Astrocyte (in vitro differentiated cells and primary cell): ENCODE data around the gene CCL28.

ENCODE experiments used
- EZH2 ChIP-seq: IDR thresholded peaks from 2 replicates; pipeline ENCODE4 v1.6.1; 2012; ENCODE audit warnings: mild to moderate bottlenecking, low read length, inconsistent platforms; ENCODE audit not compliant: insufficient read depth
- TF ChIP-seq, protein P1 (sequence below): IDR thresholded peaks from 2 replicates; pipeline ENCODE4 v1.5.1; 2011; ENCODE audit warnings: low read depth, mild to moderate bottlenecking, inconsistent platforms, low read length, moderate library complexity; ENCODE audit not compliant: insufficient read depth

DNA sequence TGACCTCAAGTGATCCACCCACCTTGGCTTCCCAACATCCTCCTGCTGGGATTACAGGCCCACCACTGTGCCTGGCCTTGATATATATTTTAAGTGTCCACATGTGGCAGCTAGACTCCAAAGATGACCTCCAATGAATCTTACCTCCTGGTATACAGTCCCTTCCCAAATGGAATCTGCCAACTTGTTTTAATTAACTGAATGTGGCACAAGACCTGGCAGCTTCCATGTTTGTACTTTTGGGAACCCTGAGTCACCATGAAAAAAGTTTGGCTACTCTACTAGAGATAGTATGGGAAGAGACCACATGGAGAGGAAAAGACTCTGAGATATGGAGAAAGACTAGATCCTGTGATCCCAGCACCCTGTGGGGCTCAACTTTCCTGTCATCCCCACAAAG lies 42.5 kb downstream of the CCL28 start:
- TF ChIP-seq, protein P1, sequence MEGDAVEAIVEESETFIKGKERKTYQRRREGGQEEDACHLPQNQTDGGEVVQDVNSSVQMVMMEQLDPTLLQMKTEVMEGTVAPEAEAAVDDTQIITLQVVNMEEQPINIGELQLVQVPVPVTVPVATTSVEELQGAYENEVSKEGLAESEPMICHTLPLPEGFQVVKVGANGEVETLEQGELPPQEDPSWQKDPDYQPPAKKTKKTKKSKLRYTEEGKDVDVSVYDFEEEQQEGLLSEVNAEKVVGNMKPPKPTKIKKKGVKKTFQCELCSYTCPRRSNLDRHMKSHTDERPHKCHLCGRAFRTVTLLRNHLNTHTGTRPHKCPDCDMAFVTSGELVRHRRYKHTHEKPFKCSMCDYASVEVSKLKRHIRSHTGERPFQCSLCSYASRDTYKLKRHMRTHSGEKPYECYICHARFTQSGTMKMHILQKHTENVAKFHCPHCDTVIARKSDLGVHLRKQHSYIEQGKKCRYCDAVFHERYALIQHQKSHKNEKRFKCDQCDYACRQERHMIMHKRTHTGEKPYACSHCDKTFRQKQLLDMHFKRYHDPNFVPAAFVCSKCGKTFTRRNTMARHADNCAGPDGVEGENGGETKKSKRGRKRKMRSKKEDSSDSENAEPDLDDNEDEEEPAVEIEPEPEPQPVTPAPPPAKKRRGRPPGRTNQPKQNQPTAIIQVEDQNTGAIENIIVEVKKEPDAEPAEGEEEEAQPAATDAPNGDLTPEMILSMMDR: no peak
- TF ChIP-seq EZH2: no peak
